Tibial nerve (tissue), 4 donors: Measurements from ENCODE around the gene IDH3A.

ENCODE experiments used
- EP300 ChIP-seq, 2 donors: sonication (generic); formaldehyde crosslinking; IDR thresholded peaks; one replicate each; pipeline ENCODE4 v1.6.1; 2017; ENCODE audit warnings: antibody characterized with exemption in 2 of 2, mild to moderate bottlenecking in 1 of 2
- POLR2A ChIP-seq, 2 donors: fragments of 450-650 bp; IDR thresholded peaks; one replicate each; pipeline ENCODE4 v1.6.1; 2017; ENCODE audit warnings: antibody characterized with exemption in 2 of 2, mild to moderate bottlenecking in 2 of 2, moderate library complexity in 2 of 2
- TF ChIP-seq, protein P1 (sequence below), 5 experiments: fragments of 200-600 bp in 3 of 5; fragments of 450-650 bp in 2 of 5; sonication (generic) in 3 of 5; IDR thresholded peaks; one replicate each; pipeline ENCODE4 v1.5.1; 2016 to 2019; ENCODE audit warnings: antibody characterized with exemption in 5 of 5, mild to moderate bottlenecking in 3 of 5, moderate library complexity in 2 of 5

DNA sequence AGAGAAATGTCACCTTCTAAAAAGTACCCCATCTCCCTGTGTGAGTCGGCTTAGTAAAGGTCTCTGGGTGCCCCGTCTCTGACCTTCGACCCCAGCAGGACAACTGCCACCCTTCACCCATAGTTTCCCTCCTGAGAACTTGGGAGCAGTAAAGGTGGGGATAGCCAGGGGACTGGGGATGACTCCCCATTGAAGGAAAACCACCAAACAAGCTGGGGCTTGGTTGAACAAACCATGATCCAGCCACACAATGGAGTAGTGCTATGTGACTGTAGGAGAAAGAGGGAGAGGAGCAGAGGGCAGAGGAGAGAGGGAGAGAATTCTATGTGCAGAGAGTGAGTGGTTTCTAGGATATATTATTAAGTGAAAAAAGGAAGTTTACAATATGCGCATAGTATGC lies 33.7 kb downstream of the IDH3A start:
- TF ChIP-seq POLR2A (IDR thresholded peaks at IDR 0.05) = no peak
- TF ChIP-seq, protein P1, sequence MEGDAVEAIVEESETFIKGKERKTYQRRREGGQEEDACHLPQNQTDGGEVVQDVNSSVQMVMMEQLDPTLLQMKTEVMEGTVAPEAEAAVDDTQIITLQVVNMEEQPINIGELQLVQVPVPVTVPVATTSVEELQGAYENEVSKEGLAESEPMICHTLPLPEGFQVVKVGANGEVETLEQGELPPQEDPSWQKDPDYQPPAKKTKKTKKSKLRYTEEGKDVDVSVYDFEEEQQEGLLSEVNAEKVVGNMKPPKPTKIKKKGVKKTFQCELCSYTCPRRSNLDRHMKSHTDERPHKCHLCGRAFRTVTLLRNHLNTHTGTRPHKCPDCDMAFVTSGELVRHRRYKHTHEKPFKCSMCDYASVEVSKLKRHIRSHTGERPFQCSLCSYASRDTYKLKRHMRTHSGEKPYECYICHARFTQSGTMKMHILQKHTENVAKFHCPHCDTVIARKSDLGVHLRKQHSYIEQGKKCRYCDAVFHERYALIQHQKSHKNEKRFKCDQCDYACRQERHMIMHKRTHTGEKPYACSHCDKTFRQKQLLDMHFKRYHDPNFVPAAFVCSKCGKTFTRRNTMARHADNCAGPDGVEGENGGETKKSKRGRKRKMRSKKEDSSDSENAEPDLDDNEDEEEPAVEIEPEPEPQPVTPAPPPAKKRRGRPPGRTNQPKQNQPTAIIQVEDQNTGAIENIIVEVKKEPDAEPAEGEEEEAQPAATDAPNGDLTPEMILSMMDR (IDR thresholded peaks at IDR 0.05) = no peak
- no peak for TF ChIP-seq EP300 (IDR thresholded peaks at IDR 0.05)
